ENCODE measurements around the gene AGMO. TPM values are rescaled to one million over a fixed set of nuclear protein-coding genes. Genes with fewer than 3 reads are reported as not detected.
"Not testable (repeated sequence)": the region's sequence is repeated elsewhere in the genome, so short reads cannot be mapped to it uniquely, and the experiment has no call there.

The AGMO gene
- polyA plus RNA-seq, 1 donor from 2014 or later = not detected

- TF ChIP-seq TAF1 (IDR thresholded peaks at IDR 0.05; ENCODE audit: low read depth) (no peak), EZH2 (IDR thresholded peaks at IDR 0.05; ENCODE audit: borderline replicate concordance, insufficient read depth, low read length, poor library complexity, severe bottlenecking) (no peak), MXI1 (conservative IDR thresholded peaks at IDR 0.05; ENCODE audit: poor library complexity, severe bottlenecking) (no peak)
- TF ChIP-seq, protein P1, sequence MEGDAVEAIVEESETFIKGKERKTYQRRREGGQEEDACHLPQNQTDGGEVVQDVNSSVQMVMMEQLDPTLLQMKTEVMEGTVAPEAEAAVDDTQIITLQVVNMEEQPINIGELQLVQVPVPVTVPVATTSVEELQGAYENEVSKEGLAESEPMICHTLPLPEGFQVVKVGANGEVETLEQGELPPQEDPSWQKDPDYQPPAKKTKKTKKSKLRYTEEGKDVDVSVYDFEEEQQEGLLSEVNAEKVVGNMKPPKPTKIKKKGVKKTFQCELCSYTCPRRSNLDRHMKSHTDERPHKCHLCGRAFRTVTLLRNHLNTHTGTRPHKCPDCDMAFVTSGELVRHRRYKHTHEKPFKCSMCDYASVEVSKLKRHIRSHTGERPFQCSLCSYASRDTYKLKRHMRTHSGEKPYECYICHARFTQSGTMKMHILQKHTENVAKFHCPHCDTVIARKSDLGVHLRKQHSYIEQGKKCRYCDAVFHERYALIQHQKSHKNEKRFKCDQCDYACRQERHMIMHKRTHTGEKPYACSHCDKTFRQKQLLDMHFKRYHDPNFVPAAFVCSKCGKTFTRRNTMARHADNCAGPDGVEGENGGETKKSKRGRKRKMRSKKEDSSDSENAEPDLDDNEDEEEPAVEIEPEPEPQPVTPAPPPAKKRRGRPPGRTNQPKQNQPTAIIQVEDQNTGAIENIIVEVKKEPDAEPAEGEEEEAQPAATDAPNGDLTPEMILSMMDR (IDR thresholded peaks at IDR 0.05; ENCODE audit: poor library complexity, severe bottlenecking) = no peak
- no peaks in the 10 kb centered on the region for H3F3A ChIP-seq (ENCODE audit: insufficient read depth, low read length, poor library complexity, severe bottlenecking)
- no peaks in the 10 kb centered on the region for H3K9me2 ChIP-seq (ENCODE audit: insufficient read depth, low read length)
- H3K27ac ChIP-seq (ENCODE audit: low read length) = no peak overlapping the region
- no peak overlapping the region for H2AFZ ChIP-seq (ENCODE audit: low read depth, low read length)
- H4K20me1 ChIP-seq (ENCODE audit: insufficient read depth) = no peaks in the 10 kb centered on the region
- H3K4me2 ChIP-seq (ENCODE audit: low read length) = no peak overlapping the region
- no peak overlapping the region for H3K9ac ChIP-seq (ENCODE audit: low read length)
- H3K9me3 ChIP-seq (ENCODE audit: low read length) = no peaks in the 10 kb centered on the region
- H3K27me3 ChIP-seq (ENCODE audit: insufficient read depth, low read depth, low read length) = no peaks in the 10 kb centered on the region
- no peaks in the 10 kb centered on the region for H3K36me3 ChIP-seq (ENCODE audit: insufficient read depth, low read length)
- no peak overlapping the region for H3K4me3 ChIP-seq (ENCODE audit: low read length)
- no peaks in the 10 kb centered on the region for H3K79me2 ChIP-seq (replicated peaks; ENCODE audit: insufficient read depth, low read length)
These were observed 36.1 kb downstream of the AGMO start for GRCh38 chr7:15525652-15526263.

DNA sequence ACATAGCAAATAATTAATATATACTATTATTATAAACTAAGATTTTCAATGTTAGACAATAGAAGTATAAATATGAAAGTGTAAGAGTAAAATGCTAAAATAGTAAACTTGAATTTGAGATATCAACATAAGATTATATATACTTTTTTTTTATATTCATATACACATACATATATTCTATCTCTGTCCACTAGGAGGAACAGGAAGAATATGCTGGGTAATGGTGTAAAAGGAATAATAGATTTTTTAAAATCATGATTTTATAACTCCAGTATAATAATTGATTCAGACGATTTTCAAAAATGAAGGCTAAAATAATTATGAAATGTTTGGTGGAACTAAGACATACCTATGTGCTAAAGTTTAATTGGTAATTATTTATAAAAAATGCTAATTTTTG lies 37.7 kb downstream of the AGMO start:
- Histone ChIP-seq H3K79me2 (replicated peaks; ENCODE audit: insufficient read depth, low read length) (no peaks in the 10 kb centered on the region), H3K9me2 (ENCODE audit: insufficient read depth, low read length) (no peaks in the 10 kb centered on the region), H3K9ac (ENCODE audit: low read length) (no peak overlapping the region), H4K20me1 (ENCODE audit: insufficient read depth) (no peaks in the 10 kb centered on the region), H3K4me2 (ENCODE audit: low read length) (no peak overlapping the region), H3F3A (ENCODE audit: insufficient read depth, low read length, poor library complexity, severe bottlenecking) (no peaks in the 10 kb centered on the region), H3K27ac (ENCODE audit: low read length) (no peak overlapping the region), H2AFZ (ENCODE audit: low read depth, low read length) (no peak overlapping the region), H3K27me3 (ENCODE audit: insufficient read depth, low read depth, low read length) (no peaks in the 10 kb centered on the region), H3K9me3 (ENCODE audit: low read length) (no peaks in the 10 kb centered on the region), H3K36me3 (ENCODE audit: insufficient read depth, low read length) (no peaks in the 10 kb centered on the region), H3K4me3 (ENCODE audit: low read length) (no peak overlapping the region)
- TF ChIP-seq SMC3 (conservative IDR thresholded peaks at IDR 0.05; ENCODE audit: poor library complexity) (no peak), RAD21 (conservative IDR thresholded peaks at IDR 0.05) (no peak), MXI1 (conservative IDR thresholded peaks at IDR 0.05; ENCODE audit: poor library complexity, severe bottlenecking) (no peak), EZH2 (IDR thresholded peaks at IDR 0.05; ENCODE audit: borderline replicate concordance, insufficient read depth, low read length, poor library complexity, severe bottlenecking) (no peak), EP300 (conservative IDR thresholded peaks at IDR 0.05; ENCODE audit: poor library complexity, severe bottlenecking) (no peak), TAF1 (IDR thresholded peaks at IDR 0.05; ENCODE audit: low read depth) (no peak), REST (IDR thresholded peaks at IDR 0.05; ENCODE audit: borderline replicate concordance) (no peak), POLR2AphosphoS5 (IDR thresholded peaks at IDR 0.05) (no peak)
- TF ChIP-seq, protein P1 (IDR thresholded peaks at IDR 0.05; ENCODE audit: poor library complexity, severe bottlenecking) = no peak

- not testable (repeated sequence) for H3K9me2 ChIP-seq (ENCODE audit: insufficient read depth, low read length); H3K36me3 ChIP-seq (ENCODE audit: insufficient read depth, low read length); H3K27ac ChIP-seq (ENCODE audit: low read length); H3K4me2 ChIP-seq (ENCODE audit: low read length); H3K4me3 ChIP-seq (ENCODE audit: low read length); H3K27me3 ChIP-seq (ENCODE audit: insufficient read depth, low read depth, low read length); H2AFZ ChIP-seq (ENCODE audit: low read depth, low read length); H3K9me3 ChIP-seq (ENCODE audit: low read length); H4K20me1 ChIP-seq (ENCODE audit: insufficient read depth); H3K9ac ChIP-seq (ENCODE audit: low read length); H3K79me2 ChIP-seq (replicated peaks; ENCODE audit: insufficient read depth, low read length); H3F3A ChIP-seq (ENCODE audit: insufficient read depth, low read length, poor library complexity, severe bottlenecking)
These were observed 44.0 kb downstream of the AGMO start for GRCh38 chr7:15517865-15518264.

All from neural cell (in vitro differentiated cells).